CD4-positive, alpha-beta T cell (primary cell): Measurements from ENCODE around the gene TNS4. TPM values are rescaled to one million over a fixed set of nuclear protein-coding genes. Genes with fewer than 3 reads are reported as not detected.
A peak's percentile ranks its signal among the peaks of the same experiment; 100 is the strongest.
"Not testable (repeated sequence)": the region's sequence is repeated elsewhere in the genome, so short reads cannot be mapped to it uniquely, and the experiment has no call there.

Experiments used
- ATAC-seq: fragments of 200-7000 bp; cut with Tn5 transposase; one replicate; pipeline ENCODE4 v1.10.0; 2022; ENCODE audit warnings: mild to moderate bottlenecking; ENCODE audit not compliant: poor library complexity
- CTCF ChIA-PET: fragments of 350-600 bp; sonication (Branson Sonifier 250); formaldehyde crosslinking; loops from one replicate; lab custom pipeline; 2021; ENCODE audit warnings: antibody characterized with exemption, inconsistent platforms; lab: Charles Lee
- POLR2A ChIA-PET: fragments of 350-600 bp; sonication (Branson Sonifier 250); formaldehyde crosslinking; loops from one replicate; lab custom pipeline; 2021; ENCODE audit warnings: antibody characterized with exemption, inconsistent platforms; lab: Charles Lee
- DNase-seq, 14 experiments: peaks; one replicate each; pipeline ENCODE4 v3.0.0-alpha.2; 2013 to 2020; ENCODE audit warnings: mixed read lengths in 2 of 14
- H3K27ac ChIP-seq, 2 donors: one replicate each; pipeline versions ENCODE4 v1.5.1 to v1.7.0; 2013; ENCODE audit warnings: low read length in 2 of 2, low read depth in 1 of 2, mild to moderate bottlenecking in 1 of 2
- H3K27me3 ChIP-seq, 2 experiments: 1 replicate in 1 of 2; 2 replicates in 1 of 2; pipeline versions ENCODE4 v1.6.1 to v1.7.0; 2013; ENCODE audit warnings: low read length in 2 of 2, control low read depth in 1 of 2, mild to moderate bottlenecking in 1 of 2, moderate library complexity in 1 of 2; ENCODE audit not compliant: insufficient read depth in 2 of 2, control insufficient read depth in 1 of 2
- H3K36me3 ChIP-seq: one replicate; pipeline ENCODE4 v1.6.1; 2013; ENCODE audit warnings: low read length, control low read depth; ENCODE audit not compliant: insufficient read depth
- H3K4me1 ChIP-seq: one replicate; pipeline ENCODE4 v1.6.1; 2013; ENCODE audit warnings: low read length, control low read depth; ENCODE audit not compliant: insufficient read depth
- H3K4me3 ChIP-seq: one replicate; pipeline ENCODE4 v1.5.1; 2013; ENCODE audit warnings: mild to moderate bottlenecking, low read length, moderate library complexity
- H3K9me3 ChIP-seq, 2 experiments: 1 replicate in 1 of 2; 2 replicates in 1 of 2; pipeline versions ENCODE4 v1.6.1 to v1.7.0; 2013; ENCODE audit warnings: low read length in 2 of 2, mild to moderate bottlenecking in 2 of 2, control low read depth in 1 of 2, moderate library complexity in 1 of 2; ENCODE audit not compliant: control insufficient read depth in 1 of 2, insufficient read depth in 1 of 2
- H3K27ac Mint-ChIP-seq: one replicate; pipeline ENCODE4 v1.8.0; 2020; ENCODE audit warnings: mixed read lengths
- H3K27me3 Mint-ChIP-seq: one replicate; pipeline ENCODE4 v1.8.0; 2021; ENCODE audit warnings: mixed read lengths
- H3K36me3 Mint-ChIP-seq: one replicate; pipeline ENCODE4 v1.8.0; 2021; ENCODE audit warnings: low read depth, mixed read lengths
- H3K4me1 Mint-ChIP-seq: one replicate; pipeline ENCODE4 v1.8.0; 2021; ENCODE audit warnings: low read depth, mixed read lengths
- H3K4me3 Mint-ChIP-seq: one replicate; pipeline ENCODE4 v1.8.0; 2020; ENCODE audit warnings: mild to moderate bottlenecking, mixed read lengths
- H3K9me3 Mint-ChIP-seq: one replicate; pipeline ENCODE4 v1.8.0; 2020; ENCODE audit warnings: mixed read lengths
- intact Hi-C, 2 experiments: fragments of 100-400 bp; cut with DNase I in 1 of 2; cut with micrococcal nuclease in 1 of 2; formaldehyde crosslinking; loops; one replicate each; pipeline versions ENCODE4 v1.15.1 to v1.9.0; 2023 to 2025; cut with DNase I, micrococcal nuclease
- total RNA-seq, 174 experiments: library from RNA in 2 of 174; stranded (reverse) in 2 of 174; gene quantifications; one replicate each; pipeline ENCODE4 v1.2.3 and lab custom pipeline; 2021 to 2026
- TF ChIP-seq, protein P1 (sequence below): fragments of 200-600 bp; IDR thresholded peaks from one replicate; pipeline ENCODE4 v1.8.0; 2022; ENCODE audit warnings: antibody characterized with exemption, mild to moderate bottlenecking

TNS4 gene
- total RNA-seq, 2 experiments from 2014 or later: 3.0 to 4.2 TPM

DNA sequence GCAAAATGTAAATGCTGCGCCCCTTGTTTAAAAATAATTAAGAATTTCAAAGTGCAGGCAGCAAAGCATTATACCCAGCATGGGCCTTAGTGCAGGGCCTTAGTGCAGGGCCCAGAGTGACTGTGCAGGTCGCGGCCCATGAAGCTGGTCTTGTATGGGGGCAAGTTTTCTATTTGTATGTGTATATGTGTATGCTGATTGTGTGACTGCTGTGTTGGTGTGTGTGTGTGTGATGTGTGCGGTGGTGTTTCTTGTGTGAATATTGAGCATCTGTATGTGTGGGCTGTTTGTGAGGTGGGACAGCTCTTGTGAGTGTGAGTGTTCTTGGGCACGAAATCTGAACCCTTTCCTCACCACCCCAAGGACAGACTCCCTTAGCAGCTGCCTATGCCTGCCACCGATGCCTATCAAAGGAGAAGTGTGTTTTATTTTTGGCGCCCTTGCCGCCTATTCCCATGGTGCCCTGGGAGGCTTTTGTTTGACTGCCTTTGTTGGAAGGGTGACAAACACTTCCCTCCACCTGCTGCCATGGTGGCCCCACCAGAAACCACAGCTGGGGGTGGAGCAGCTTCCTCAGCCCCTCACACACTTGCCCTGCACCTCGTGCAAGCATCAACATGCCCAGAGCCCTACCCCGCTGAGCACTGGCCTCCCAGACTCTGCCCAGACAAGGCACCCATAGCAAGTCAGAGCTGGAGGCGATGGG is 45.8 kb upstream of the TNS4 start:
- Histone ChIP-seq H3K27ac (peak overlapping the region; percentile 27 to 34), H3K4me1 (peaks cover 93% of the 10 kb centered on the region), H3K9me3 (no peaks in the 10 kb centered on the region), H3K4me3 (no peak overlapping the region), H3K36me3 (peaks cover 10% of the 10 kb centered on the region), H3K27me3 (no peaks in the 10 kb centered on the region)
- POLR2A ChIA-PET: interaction anchor here (0.5 to 33.8 kb wide), 17 partner anchors 11 to 1753 kb away, joined by 3 to 1290 read pairs (median 5); partner anchors contain the start of genes CCR7, SMARCE1 and TOP2A
- TF ChIP-seq, protein P1, sequence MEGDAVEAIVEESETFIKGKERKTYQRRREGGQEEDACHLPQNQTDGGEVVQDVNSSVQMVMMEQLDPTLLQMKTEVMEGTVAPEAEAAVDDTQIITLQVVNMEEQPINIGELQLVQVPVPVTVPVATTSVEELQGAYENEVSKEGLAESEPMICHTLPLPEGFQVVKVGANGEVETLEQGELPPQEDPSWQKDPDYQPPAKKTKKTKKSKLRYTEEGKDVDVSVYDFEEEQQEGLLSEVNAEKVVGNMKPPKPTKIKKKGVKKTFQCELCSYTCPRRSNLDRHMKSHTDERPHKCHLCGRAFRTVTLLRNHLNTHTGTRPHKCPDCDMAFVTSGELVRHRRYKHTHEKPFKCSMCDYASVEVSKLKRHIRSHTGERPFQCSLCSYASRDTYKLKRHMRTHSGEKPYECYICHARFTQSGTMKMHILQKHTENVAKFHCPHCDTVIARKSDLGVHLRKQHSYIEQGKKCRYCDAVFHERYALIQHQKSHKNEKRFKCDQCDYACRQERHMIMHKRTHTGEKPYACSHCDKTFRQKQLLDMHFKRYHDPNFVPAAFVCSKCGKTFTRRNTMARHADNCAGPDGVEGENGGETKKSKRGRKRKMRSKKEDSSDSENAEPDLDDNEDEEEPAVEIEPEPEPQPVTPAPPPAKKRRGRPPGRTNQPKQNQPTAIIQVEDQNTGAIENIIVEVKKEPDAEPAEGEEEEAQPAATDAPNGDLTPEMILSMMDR: no peak
- Mint-ChIP-seq H3K4me1 (peaks cover 83% of the 10 kb centered on the region), H3K27me3 (no peaks in the 10 kb centered on the region), H3K27ac (peak overlapping the region; percentile 92), H3K9me3 (no peaks in the 10 kb centered on the region), H3K4me3 (peak overlapping the region; percentile 67), H3K36me3 (peaks cover 19% of the 10 kb centered on the region)
- ATAC-seq: peak; percentile 79
- intact Hi-C loops: loop anchor here in 1 of 2 experiments (10.0 kb wide), 1 partner anchor 1118 kb away; no protein-coding TSS in a partner anchor
- CTCF ChIA-PET: interaction anchor here (1.0 to 3.8 kb wide), 8 partner anchors 13 to 1116 kb away, joined by 3 to 22 read pairs (median 6); no protein-coding TSS in a partner anchor
- DNase-seq: peak in 13 of 14 experiments; percentile 60 to 89 (median 75)

DNA sequence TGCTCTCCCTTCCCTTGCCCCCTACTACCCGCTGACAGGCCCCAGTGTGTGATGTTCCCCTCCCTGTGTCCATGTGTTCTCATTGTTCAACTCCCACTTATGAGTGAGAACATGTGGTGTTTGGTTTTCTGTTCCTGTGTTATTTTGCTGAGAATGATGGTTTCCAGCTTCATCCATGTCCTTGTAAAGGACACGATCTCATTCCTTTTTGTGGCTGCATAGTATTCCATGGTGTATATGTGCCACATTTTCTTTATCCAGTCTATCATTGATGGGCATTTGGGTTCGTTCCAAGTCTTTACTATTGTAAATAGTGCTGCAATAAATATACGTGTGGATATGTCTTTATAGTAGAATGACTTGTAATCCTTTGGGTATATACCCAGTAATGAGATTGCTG is 45.1 kb upstream of the TNS4 start:
- not testable (repeated sequence) for H3K9me3 ChIP-seq, ATAC-seq, H3K27me3 ChIP-seq, H3K27me3 Mint-ChIP-seq, H3K27ac ChIP-seq, DNase-seq, H3K36me3 ChIP-seq, H3K4me3 ChIP-seq, H3K9me3 Mint-ChIP-seq
- peaks cover 83% of the 10 kb centered on the region for H3K4me1 Mint-ChIP-seq
- H3K27ac Mint-ChIP-seq: peak overlapping the region; percentile 92
- peak overlapping the region; percentile 76 for H3K4me3 Mint-ChIP-seq
- intact Hi-C loops: loop anchor here in 1 of 2 experiments (10.0 kb wide), 1 partner anchor 1118 kb away; no protein-coding TSS in a partner anchor
- peaks cover 93% of the 10 kb centered on the region for H3K4me1 ChIP-seq
- H3K36me3 Mint-ChIP-seq: peaks cover 12% of the 10 kb centered on the region
- ChIA-PET CTCF (interaction anchor here (2.2 to 3.8 kb wide), 3 partner anchors 14 to 69 kb away, joined by 12 to 22 read pairs (median 22); no protein-coding TSS in a partner anchor), POLR2A (interaction anchor here (0.8 to 33.8 kb wide), 5 partner anchors 10 to 69 kb away, joined by 3 to 1290 read pairs (median 249); partner anchors contain the start of gene CCR7)

DNA sequence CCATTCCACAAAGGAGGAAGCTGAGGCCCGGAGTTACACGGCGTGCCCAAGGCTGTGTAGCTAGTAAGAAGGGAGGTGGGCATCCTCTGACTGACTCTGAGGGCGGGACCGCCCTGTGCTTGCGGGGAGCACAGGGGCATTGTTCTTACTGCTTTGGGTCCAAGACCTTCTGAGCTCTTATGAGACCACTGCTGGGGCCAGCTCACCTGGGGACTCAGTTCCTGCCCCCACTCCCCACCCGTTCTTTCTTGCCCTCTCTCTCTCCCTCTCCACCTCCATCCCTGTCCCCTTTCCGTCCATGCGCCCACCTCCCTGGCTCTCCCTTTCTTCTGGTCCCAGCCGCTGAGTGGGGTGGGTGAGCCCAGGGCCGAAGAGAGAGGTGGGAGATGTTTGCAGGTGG is 44.2 kb upstream of the TNS4 start:
- H3K27me3 Mint-ChIP-seq: no peaks in the 10 kb centered on the region
- H3K4me3 Mint-ChIP-seq: peak overlapping the region; percentile 53
- TF ChIP-seq, protein P1: no peak
- peaks cover 83% of the 10 kb centered on the region for H3K4me1 Mint-ChIP-seq
- ATAC-seq (no peak), DNase-seq (peak in 2 of 14 experiments; percentile 16 to 33)
- Histone ChIP-seq H3K27me3 (no peaks in the 10 kb centered on the region), H3K27ac (no peak overlapping the region), H3K9me3 (no peaks in the 10 kb centered on the region), H3K4me1 (peaks cover 94% of the 10 kb centered on the region), H3K4me3 (no peak overlapping the region), H3K36me3 (no peaks in the 10 kb centered on the region)
- POLR2A ChIA-PET: interaction anchor here (18.9 to 21.8 kb wide), 2 partner anchors 9 to 10 kb away, joined by 668 read pairs; partner anchors contain the start of gene CCR7
- CTCF ChIA-PET: interaction anchor here (3.8 kb wide), 1 partner anchor 13 kb away, joined by 22 read pairs; no protein-coding TSS in a partner anchor
- H3K27ac Mint-ChIP-seq: peak overlapping the region; percentile 92
- peaks cover 8% of the 10 kb centered on the region for H3K36me3 Mint-ChIP-seq
- intact Hi-C loops: loop anchor here in 1 of 2 experiments (10.0 kb wide), 1 partner anchor 1119 kb away; no protein-coding TSS in a partner anchor
- no peaks in the 10 kb centered on the region for H3K9me3 Mint-ChIP-seq
